Right ventricle myocardium inferior (tissue), 1 donor: ENCODE results near the gene GNLY. TPM values are rescaled to one million over a fixed set of nuclear protein-coding genes. Genes with fewer than 3 reads are reported as not detected.
A peak's percentile ranks its signal among the peaks of the same experiment; 100 is the strongest.

Source experiments
- ATAC-seq: fragments of 200-7000 bp; cut with Tn5 transposase; one replicate; pipeline ENCODE4 v1.9.1; 2020; ENCODE audit warnings: mild to moderate bottlenecking, moderate library complexity
- DNase-seq: peaks from one replicate; pipeline ENCODE4 v3.0.0; 2021; ENCODE audit errors: missing footprints
- intact Hi-C: fragments of 100-400 bp; cut with DNase I; formaldehyde crosslinking; loops from one replicate; pipeline ENCODE4 v1.11.0; 2022
- total RNA-seq: library from RNA; stranded (reverse); fragmentation: NEBNext Ultra II Directional; extraction: Animal tissue kit (Norgen Biotek cat#: 25700); gene quantifications from one replicate; pipeline ENCODE4 v1.2.1, GENCODE V29; 2021
- donor health status: DM: no; HTN: yes; CAD: no; lungs with severe emphysema.

Gene GNLY
- total RNA-seq, 1 donor from 2014 or later: 3.4 TPM

- intact Hi-C loops: loop anchor here (1.0 kb wide), 1 partner anchor 135 kb away; no protein-coding TSS in a partner anchor
- DNase-seq: peak; percentile 95
- peak; percentile 90 for ATAC-seq
These were observed 15.1 kb upstream of the GNLY start for GRCh38 chr2:85678794-85679672.

DNA sequence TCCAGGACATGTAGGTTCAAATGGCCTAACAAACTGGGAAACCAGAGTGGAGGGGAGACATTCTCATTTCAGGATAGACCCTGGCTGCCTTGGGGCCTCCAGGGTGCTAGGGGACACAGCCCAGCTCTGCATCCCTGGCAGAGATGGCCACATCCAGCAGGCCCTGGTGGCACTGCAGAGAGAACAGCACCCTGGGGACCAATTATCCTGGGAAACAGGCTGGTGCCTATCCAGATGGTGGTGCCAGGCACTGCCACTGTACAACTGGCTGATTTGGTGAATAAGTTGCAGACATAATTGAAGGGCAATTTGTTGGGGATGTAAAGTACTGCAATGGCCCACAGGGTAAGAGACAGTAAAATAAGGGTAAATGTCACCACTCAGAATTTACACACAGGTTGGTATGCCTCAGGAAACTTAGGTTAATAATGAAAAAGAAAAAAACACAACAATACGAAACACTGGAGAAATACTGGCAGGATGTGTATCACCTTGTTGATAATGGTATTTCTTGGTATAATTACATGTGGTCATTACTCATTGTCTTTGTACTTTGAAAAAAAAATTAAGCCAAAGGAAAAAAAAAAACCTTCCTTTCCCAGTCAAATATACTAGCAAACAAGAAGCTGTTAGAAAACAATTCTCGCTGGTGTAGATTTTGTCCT is 13.3 kb upstream of the GNLY start:
- DNase-seq (no peak), ATAC-seq (no peak)
- intact Hi-C loops: loop anchor here (1.0 kb wide), 1 partner anchor 25 kb away; no protein-coding TSS in a partner anchor

DNA sequence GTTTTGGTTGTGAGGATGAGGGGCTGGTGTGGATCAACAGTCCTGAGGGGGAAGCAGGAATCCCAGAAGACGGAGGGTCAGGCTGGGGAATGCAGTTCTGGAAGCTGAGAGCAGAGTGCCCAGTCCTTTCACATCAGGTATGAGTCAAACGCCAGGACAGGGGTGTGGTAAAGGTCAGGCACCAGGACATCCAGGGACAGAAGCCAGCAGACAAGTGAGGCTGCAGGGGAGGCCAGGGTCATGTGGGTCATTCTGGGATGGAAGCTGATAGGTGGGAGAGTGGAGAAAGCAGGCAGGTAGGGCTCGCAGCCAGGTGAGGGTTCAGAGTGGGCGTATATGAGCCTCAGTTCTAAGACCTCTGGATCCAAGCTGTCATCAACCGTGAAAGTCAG is 12.8 kb upstream of the GNLY start:
- intact Hi-C loops: loop anchor here (1.0 kb wide), 1 partner anchor 25 kb away; no protein-coding TSS in a partner anchor
- DNase-seq: no peak
- no peak for ATAC-seq

DNA sequence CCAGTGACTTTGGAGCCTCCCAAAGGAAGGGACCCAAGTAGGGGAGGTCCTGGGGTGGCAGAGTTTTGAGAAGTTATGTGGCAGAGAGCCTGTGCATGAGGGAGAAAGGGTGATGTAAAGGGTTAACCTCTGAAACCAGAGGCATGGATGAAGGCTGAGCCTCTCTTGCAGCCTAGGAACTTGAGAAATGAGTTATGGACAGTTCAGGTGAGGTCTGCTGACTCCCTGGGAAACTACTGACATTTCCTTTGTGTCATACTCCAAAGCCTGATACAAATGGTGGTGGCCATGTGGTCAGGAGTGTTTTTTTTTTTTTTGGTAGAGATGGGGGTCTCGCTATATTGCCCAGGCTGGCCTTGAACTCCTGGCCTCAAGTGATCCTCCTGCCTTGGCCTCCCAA is 12.4 kb upstream of the GNLY start:
- intact Hi-C loops: loop anchor here (1.0 kb wide), 1 partner anchor 25 kb away; no protein-coding TSS in a partner anchor
- DNase-seq: no peak

GRCh38 chr2:85682378-85682777 is 11.8 kb upstream of the GNLY start:
- intact Hi-C loops: no loop called here
- DNase-seq: no peak
- ATAC-seq: no peak

More for the DNA sequence above, 12.4 kb upstream of the GNLY start:
- no peak for ATAC-seq

- ATAC-seq (no peak), DNase-seq (no peak)
- intact Hi-C loops: no loop called here
These were observed 9.8 kb upstream of the GNLY start for GRCh38 chr2:85684380-85684779.

DNA sequence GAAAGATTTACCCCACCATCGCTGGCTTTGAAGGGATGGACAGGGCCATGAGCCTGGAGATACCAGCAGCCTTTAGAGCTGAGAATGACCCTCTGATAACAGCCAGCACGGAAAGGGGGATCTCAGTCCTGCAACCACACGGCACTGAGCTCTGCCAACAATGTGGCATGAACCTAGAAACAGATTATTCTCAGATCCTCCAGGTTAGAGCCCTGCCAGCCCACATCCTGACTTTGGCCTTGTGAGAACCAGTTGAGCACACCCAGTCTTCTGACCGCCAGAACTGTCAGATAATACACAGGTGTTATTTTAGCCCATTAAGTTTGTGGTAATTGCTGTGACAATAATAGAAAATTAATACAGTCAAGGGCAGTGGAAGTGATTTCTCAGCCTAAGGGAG is 9.4 kb upstream of the GNLY start:
- intact Hi-C loops: no loop called here
- DNase-seq (no peak), ATAC-seq (peak; percentile 16)

DNA sequence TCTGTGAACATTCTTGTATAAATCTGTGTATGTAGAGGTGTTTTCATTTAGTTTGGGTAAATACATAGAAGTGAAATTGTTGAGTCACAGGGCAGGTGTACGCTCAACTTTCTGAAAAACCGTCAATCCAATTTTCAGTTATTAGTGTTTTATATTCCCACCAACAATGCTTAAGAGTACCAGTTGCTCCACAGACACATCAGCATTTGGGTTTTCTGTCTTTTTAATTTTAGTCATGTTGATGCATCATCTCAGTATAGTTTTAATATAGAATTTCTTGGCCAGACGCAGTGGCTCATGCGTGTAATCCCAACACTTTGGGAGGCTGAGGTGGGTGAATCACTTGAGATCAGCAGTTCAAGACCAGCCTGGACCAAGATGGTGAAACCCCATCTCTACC is 3.2 kb upstream of the GNLY start:
- intact Hi-C loops: no loop called here
- ATAC-seq: no peak
- DNase-seq: no peak

GRCh38 chr2:85692039-85692645 is 2.0 kb upstream of the GNLY start:
- ATAC-seq (no peak), DNase-seq (no peak)
- intact Hi-C loops: no loop called here

DNA sequence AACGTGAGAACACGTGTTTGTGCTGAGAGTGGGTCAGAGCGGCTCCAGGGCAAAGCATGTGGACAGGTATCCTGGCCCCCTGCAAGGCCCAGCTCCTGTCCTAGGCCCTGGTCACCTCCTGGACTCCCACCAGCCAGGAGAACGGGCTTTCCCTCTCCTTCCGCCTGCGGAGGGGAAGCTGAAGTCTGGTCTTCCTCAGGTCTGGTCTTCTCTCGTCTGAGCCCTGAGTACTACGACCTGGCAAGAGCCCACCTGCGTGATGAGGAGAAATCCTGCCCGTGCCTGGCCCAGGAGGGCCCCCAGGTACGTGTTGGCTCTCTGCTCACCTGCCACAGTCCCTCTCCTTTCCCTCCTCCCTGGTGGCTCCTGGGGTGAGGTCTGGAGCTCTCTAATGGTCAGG is 963 bp downstream of the GNLY start:
- intact Hi-C loops: no loop called here
- no peak for ATAC-seq

GRCh38 chr2:85695691-85696668 is 1.8 kb downstream of the GNLY start:
- DNase-seq (no peak), ATAC-seq (no peak)
- intact Hi-C loops: no loop called here

More for the DNA sequence above, 963 bp downstream of the GNLY start:
- no peak for DNase-seq

GRCh38 chr2:85697096-85697495 is 2.9 kb downstream of the GNLY start:
- ATAC-seq (no peak), DNase-seq (no peak)
- intact Hi-C loops: no loop called here

DNA sequence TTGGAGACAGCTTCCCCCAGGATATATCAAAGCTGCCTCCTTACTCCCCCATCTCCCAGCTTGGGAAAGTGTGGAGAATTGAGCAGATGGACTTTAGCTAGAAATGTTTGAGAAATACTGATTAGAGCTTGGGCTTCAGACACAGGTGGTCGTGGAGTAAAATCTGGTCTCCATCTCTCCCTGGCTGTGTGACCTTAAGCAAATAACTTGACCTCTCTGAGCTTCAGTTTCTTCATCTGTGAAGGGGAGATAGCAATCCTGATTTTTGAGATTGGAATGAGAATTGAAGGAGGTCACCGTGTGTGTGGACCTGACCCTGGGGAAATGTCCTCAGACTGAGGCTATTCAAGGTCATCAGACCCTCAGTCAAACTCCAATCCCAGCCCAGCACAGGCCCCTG is 3.6 kb downstream of the GNLY start:
- intact Hi-C loops: no loop called here
- no peak for ATAC-seq

DNA sequence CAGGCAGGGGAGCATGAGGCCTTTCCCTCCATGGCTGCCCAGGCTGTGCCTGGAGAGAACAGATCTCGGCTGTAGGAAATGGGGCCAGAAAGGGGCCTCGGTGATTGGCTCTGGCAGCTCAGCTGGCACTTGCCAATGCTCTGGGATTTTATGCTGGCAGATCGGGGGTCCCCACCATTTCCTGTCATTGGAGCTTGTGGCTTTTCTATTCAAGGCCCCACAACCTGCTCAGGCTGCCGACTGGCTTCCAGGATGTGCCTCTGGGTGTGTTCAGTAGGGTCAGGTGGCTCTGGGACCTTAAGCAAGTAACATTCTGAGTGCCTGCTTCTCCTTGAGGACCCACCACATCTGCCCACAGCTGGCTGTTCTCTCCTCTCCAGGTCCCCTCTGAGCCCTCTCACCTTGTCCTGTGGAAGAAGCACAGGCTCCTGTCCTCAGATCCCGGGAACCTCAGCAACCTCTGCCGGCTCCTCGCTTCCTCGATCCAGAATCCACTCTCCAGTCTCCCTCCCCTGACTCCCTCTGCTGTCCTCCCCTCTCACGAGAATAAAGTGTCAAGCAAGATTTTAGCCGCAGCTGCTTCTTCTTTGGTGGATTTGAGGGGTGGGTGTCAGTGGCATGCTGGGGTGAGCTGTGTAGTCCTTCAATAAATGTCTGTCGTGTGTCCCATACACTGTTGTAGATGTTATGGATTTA is 4.2 kb downstream of the GNLY start:
- intact Hi-C loops: no loop called here
- ATAC-seq (no peak), DNase-seq (no peak)

More for the DNA sequence above, 3.6 kb downstream of the GNLY start:
- DNase-seq: no peak

- DNase-seq (no peak), ATAC-seq (no peak)
- intact Hi-C loops: no loop called here
These were observed 4.7 kb downstream of the GNLY start for GRCh38 chr2:85698880-85699254.

DNA sequence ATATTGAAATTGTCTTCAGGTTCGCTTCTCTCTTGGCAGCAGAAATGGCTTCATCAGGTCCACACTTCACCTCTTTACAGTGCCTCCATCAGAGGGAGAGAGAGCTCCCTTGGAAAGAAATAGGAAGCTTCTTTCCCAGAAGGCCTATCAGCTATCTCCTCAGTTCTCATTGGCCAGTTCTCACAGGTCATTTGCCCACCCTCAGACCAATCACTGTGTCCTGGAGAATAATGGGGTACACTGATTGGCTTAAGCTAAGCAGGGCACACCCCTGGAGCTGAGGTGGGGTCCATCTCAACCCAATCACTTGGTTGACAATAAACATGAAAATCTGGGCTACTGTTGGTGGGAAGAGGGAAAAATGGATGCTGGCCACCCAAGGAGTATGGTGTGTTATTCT is 5.2 kb downstream of the GNLY start:
- DNase-seq (no peak), ATAC-seq (no peak)

DNA sequence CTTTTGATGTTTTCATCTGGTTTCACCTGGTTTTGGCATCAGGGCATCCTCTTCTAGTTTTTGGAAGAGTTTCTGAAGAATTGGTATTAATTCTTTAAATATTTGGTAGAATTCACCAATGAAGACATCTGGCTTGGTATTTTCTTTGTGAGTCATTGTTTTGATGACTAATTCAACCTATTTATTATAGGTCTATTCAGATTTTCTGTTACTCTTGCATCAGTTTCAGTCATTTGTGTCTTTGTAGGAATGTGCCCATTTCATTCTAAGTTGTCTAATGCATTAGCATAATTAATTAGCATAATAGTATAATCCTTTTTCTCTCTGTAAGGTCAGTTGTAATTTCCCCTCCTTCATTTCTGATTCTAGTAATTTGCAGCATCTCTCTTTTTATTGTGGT is 8.0 kb downstream of the GNLY start:
- ATAC-seq: no peak

More for the DNA sequence above, 5.2 kb downstream of the GNLY start:
- intact Hi-C loops: no loop called here

GRCh38 chr2:85702800-85703199 is 8.6 kb downstream of the GNLY start:
- DNase-seq: no peak
- no peak for ATAC-seq
- intact Hi-C loops: no loop called here

More for the DNA sequence above, 8.0 kb downstream of the GNLY start:
- DNase-seq: no peak
- intact Hi-C loops: no loop called here
